ENCODE data around the gene PDE4D.

The PDE4D gene

GRCh38 chr5:59019078-59019477, 874.4 kb downstream of the PDE4D start:
- ATAC-seq, result no peak
- TF ChIP-seq GLIS3 (CRISPR knock-in tag; IDR thresholded peaks at IDR 0.05) (no peak), ZNF565 (CRISPR knock-in tag; conservative IDR thresholded peaks at IDR 0.05; ENCODE audit: low read depth) (no peak), ISL1 (CRISPR knock-in tag; IDR thresholded peaks at IDR 0.05) (no peak), ZNF70 (CRISPR knock-in tag; IDR thresholded peaks at IDR 0.05) (no peak), BACH2 (CRISPR knock-in tag; IDR thresholded peaks at IDR 0.05; ENCODE audit: borderline replicate concordance) (no peak), PPARA (CRISPR knock-in tag; IDR thresholded peaks at IDR 0.05; ENCODE audit: borderline replicate concordance) (no peak), RARB (CRISPR knock-in tag; IDR thresholded peaks at IDR 0.05) (no peak), ZFP3 (CRISPR knock-in tag; IDR thresholded peaks at IDR 0.05) (no peak), PATZ1 (CRISPR knock-in tag; IDR thresholded peaks at IDR 0.05; ENCODE audit: borderline replicate concordance) (no peak), ZNF8 (CRISPR knock-in tag; IDR thresholded peaks at IDR 0.05) (no peak), CSRNP3 (CRISPR knock-in tag; IDR thresholded peaks at IDR 0.05) (no peak), ZC3H10 (CRISPR knock-in tag; IDR thresholded peaks at IDR 0.05) (no peak), TOX (CRISPR knock-in tag; IDR thresholded peaks at IDR 0.05; ENCODE audit: borderline replicate concordance) (no peak)

GRCh38 chr5:59016925-59017324, 876.6 kb downstream of the PDE4D start:
- no peak for ATAC-seq

GRCh38 chr5:59008816-59009473, 884.6 kb downstream of the PDE4D start:
- no peak for ATAC-seq
- no peak for TF ChIP-seq POU6F1 (CRISPR knock-in tag; IDR thresholded peaks at IDR 0.05; ENCODE audit: borderline replicate concordance, low read depth)
- no peak for TF ChIP-seq CSRNP3 (CRISPR knock-in tag; IDR thresholded peaks at IDR 0.05)
- TF ChIP-seq TCF4 (CRISPR knock-in tag; IDR thresholded peaks at IDR 0.05; ENCODE audit: borderline replicate concordance), result no peak
- no peak for TF ChIP-seq ESRRG (CRISPR knock-in tag; IDR thresholded peaks at IDR 0.05)
- TF ChIP-seq CSDC2 (CRISPR knock-in tag; IDR thresholded peaks at IDR 0.05), result no peak
- no peak for TF ChIP-seq ZNF70 (CRISPR knock-in tag; IDR thresholded peaks at IDR 0.05)
- TF ChIP-seq PATZ1 (CRISPR knock-in tag; IDR thresholded peaks at IDR 0.05; ENCODE audit: borderline replicate concordance), result no peak
- no peak for TF ChIP-seq OSR1 (CRISPR knock-in tag; IDR thresholded peaks at IDR 0.05)
- TF ChIP-seq BACH2 (CRISPR knock-in tag; IDR thresholded peaks at IDR 0.05; ENCODE audit: borderline replicate concordance), result no peak
- no peak for TF ChIP-seq ARNTL (CRISPR knock-in tag; IDR thresholded peaks at IDR 0.05; ENCODE audit: borderline replicate concordance, low read depth)
- no peak for TF ChIP-seq ZFP30 (CRISPR knock-in tag; IDR thresholded peaks at IDR 0.05)
- no peak for TF ChIP-seq ZFP3 (CRISPR knock-in tag; IDR thresholded peaks at IDR 0.05)
- TF ChIP-seq TOX (CRISPR knock-in tag; IDR thresholded peaks at IDR 0.05; ENCODE audit: borderline replicate concordance), result no peak
- TF ChIP-seq PPARA (CRISPR knock-in tag; IDR thresholded peaks at IDR 0.05; ENCODE audit: borderline replicate concordance), result no peak
- TF ChIP-seq ZNF8 (CRISPR knock-in tag; IDR thresholded peaks at IDR 0.05), result no peak
- TF ChIP-seq SNAI2 (CRISPR knock-in tag; IDR thresholded peaks at IDR 0.05), result no peak
- TF ChIP-seq GLIS3 (CRISPR knock-in tag; IDR thresholded peaks at IDR 0.05), result no peak
- TF ChIP-seq RARB (CRISPR knock-in tag; IDR thresholded peaks at IDR 0.05), result no peak

More at GRCh38 chr5:59016925-59017324, 876.6 kb downstream of the PDE4D start:
- TF ChIP-seq TCF4 (CRISPR knock-in tag; IDR thresholded peaks at IDR 0.05; ENCODE audit: borderline replicate concordance), result no peak
- no peak for TF ChIP-seq TOX (CRISPR knock-in tag; IDR thresholded peaks at IDR 0.05; ENCODE audit: borderline replicate concordance)
- TF ChIP-seq OSR1 (CRISPR knock-in tag; IDR thresholded peaks at IDR 0.05), result no peak
- no peak for TF ChIP-seq ARNTL (CRISPR knock-in tag; IDR thresholded peaks at IDR 0.05; ENCODE audit: borderline replicate concordance, low read depth)
- TF ChIP-seq ESRRG (CRISPR knock-in tag; IDR thresholded peaks at IDR 0.05), result no peak
- TF ChIP-seq CSRNP3 (CRISPR knock-in tag; IDR thresholded peaks at IDR 0.05), result no peak
- TF ChIP-seq ISL1 (CRISPR knock-in tag; IDR thresholded peaks at IDR 0.05), result no peak
- TF ChIP-seq ZNF8 (CRISPR knock-in tag; IDR thresholded peaks at IDR 0.05), result no peak
- no peak for TF ChIP-seq PPARA (CRISPR knock-in tag; IDR thresholded peaks at IDR 0.05; ENCODE audit: borderline replicate concordance)
- no peak for TF ChIP-seq CSDC2 (CRISPR knock-in tag; IDR thresholded peaks at IDR 0.05)
- no peak for TF ChIP-seq GLIS3 (CRISPR knock-in tag; IDR thresholded peaks at IDR 0.05)

Data from SK-N-SH treated with all-trans-retinoic acid at 6 μM for 48 hours (cell line).